ENCODE data around the gene DPF3.

The DPF3 gene

DNA sequence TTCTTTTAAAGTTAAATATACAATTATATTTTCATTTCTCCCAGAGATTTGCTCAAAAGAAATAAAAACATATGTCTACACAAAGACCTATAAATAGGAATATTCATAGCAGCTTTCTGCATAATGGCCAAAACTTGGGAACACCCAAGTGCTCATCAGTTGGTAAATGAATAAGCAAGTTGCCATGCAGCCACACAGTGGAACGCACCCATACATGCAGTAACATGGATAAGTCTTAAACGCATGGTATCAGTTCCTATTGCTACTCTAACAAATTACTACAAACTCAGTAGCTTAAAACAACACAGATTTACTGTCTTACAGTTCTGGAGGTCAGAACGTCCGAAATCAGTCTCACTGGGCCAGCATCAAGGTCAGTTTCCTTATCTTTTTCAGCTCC, 78.5 kb downstream of the DPF3 start:
- H3K4me3 ChIP-seq (ENCODE audit: insufficient read depth, low read length, poor library complexity, severe bottlenecking), result no peak overlapping the region
- H3F3A ChIP-seq (ENCODE audit: insufficient read depth), result no peaks in the 10 kb centered on the region
- no peaks in the 10 kb centered on the region for H3K27me3 ChIP-seq (ENCODE audit: low read length)
- H3K27ac ChIP-seq (ENCODE audit: low read depth, low read length), result no peak overlapping the region
- no peak overlapping the region for H2AFZ ChIP-seq (ENCODE audit: low read depth, low read length, severe bottlenecking)
- H3K9ac ChIP-seq (ENCODE audit: low read length), result no peak overlapping the region
- H3K4me2 ChIP-seq (ENCODE audit: low read depth, low read length, poor library complexity, severe bottlenecking), result no peak overlapping the region
- H3K36me3 ChIP-seq (ENCODE audit: low read length), result no peaks in the 10 kb centered on the region; the same call in 1 of the 2 replicates
- no peaks in the 10 kb centered on the region for H3K79me2 ChIP-seq (ENCODE audit: insufficient read depth, low read length)
- no peaks in the 10 kb centered on the region for H4K20me1 ChIP-seq (ENCODE audit: low read depth, low read length)
- H3K9me2 ChIP-seq (replicated peaks; ENCODE audit: insufficient read depth, low read length), result no peaks in the 10 kb centered on the region
- TF ChIP-seq EZH2phosphoT487 (conservative IDR thresholded peaks at IDR 0.05; ENCODE audit: low read length), result no peak
- TF ChIP-seq, protein P1, sequence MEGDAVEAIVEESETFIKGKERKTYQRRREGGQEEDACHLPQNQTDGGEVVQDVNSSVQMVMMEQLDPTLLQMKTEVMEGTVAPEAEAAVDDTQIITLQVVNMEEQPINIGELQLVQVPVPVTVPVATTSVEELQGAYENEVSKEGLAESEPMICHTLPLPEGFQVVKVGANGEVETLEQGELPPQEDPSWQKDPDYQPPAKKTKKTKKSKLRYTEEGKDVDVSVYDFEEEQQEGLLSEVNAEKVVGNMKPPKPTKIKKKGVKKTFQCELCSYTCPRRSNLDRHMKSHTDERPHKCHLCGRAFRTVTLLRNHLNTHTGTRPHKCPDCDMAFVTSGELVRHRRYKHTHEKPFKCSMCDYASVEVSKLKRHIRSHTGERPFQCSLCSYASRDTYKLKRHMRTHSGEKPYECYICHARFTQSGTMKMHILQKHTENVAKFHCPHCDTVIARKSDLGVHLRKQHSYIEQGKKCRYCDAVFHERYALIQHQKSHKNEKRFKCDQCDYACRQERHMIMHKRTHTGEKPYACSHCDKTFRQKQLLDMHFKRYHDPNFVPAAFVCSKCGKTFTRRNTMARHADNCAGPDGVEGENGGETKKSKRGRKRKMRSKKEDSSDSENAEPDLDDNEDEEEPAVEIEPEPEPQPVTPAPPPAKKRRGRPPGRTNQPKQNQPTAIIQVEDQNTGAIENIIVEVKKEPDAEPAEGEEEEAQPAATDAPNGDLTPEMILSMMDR (IDR thresholded peaks at IDR 0.05; ENCODE audit: insufficient read depth, low read length, poor library complexity, severe bottlenecking), result no peak
- no peaks in the 10 kb centered on the region; the same call in 1 of the 2 replicates for H3K9me3 ChIP-seq (ENCODE audit: insufficient read depth, low read length)

GRCh38 chr14:72812292-72812851, 81.5 kb downstream of the DPF3 start:
- Histone ChIP-seq H4K20me1 (ENCODE audit: low read depth, low read length) (no peaks in the 10 kb centered on the region), H3K27ac (ENCODE audit: low read depth, low read length) (no peak overlapping the region), H3K9me3 (ENCODE audit: insufficient read depth, low read length) (no peaks in the 10 kb centered on the region), H3K9ac (ENCODE audit: low read length) (no peak overlapping the region), H3K79me2 (ENCODE audit: insufficient read depth, low read length) (no peaks in the 10 kb centered on the region), H3K36me3 (ENCODE audit: low read length) (no peaks in the 10 kb centered on the region), H3K4me2 (ENCODE audit: low read depth, low read length, poor library complexity, severe bottlenecking) (no peak overlapping the region), H3K9me2 (replicated peaks; ENCODE audit: insufficient read depth, low read length) (no peaks in the 10 kb centered on the region), H3F3A (ENCODE audit: insufficient read depth) (no peaks in the 10 kb centered on the region), H3K27me3 (ENCODE audit: low read length) (no peaks in the 10 kb centered on the region), H2AFZ (ENCODE audit: low read depth, low read length, severe bottlenecking) (no peak overlapping the region), H3K4me3 (ENCODE audit: insufficient read depth, low read length, poor library complexity, severe bottlenecking) (no peak overlapping the region)
- TF ChIP-seq, protein P1 (IDR thresholded peaks at IDR 0.05; ENCODE audit: insufficient read depth, low read length, poor library complexity, severe bottlenecking), result no peak
- no peak for TF ChIP-seq EZH2phosphoT487 (conservative IDR thresholded peaks at IDR 0.05; ENCODE audit: low read length)

- Histone ChIP-seq H3K9ac (ENCODE audit: low read length) (no peak overlapping the region), H4K20me1 (ENCODE audit: low read depth, low read length) (no peaks in the 10 kb centered on the region), H3K4me2 (ENCODE audit: low read depth, low read length, poor library complexity, severe bottlenecking) (no peak overlapping the region), H3K79me2 (ENCODE audit: insufficient read depth, low read length) (no peaks in the 10 kb centered on the region), H3K4me3 (ENCODE audit: insufficient read depth, low read length, poor library complexity, severe bottlenecking) (no peak overlapping the region), H3F3A (ENCODE audit: insufficient read depth) (no peaks in the 10 kb centered on the region), H2AFZ (ENCODE audit: low read depth, low read length, severe bottlenecking) (no peak overlapping the region), H3K27ac (ENCODE audit: low read depth, low read length) (no peak overlapping the region), H3K9me3 (ENCODE audit: insufficient read depth, low read length) (no peaks in the 10 kb centered on the region), H3K27me3 (ENCODE audit: low read length) (no peaks in the 10 kb centered on the region), H3K36me3 (ENCODE audit: low read length) (no peaks in the 10 kb centered on the region), H3K9me2 (replicated peaks; ENCODE audit: insufficient read depth, low read length) (no peaks in the 10 kb centered on the region)
- TF ChIP-seq, protein P1 (IDR thresholded peaks at IDR 0.05; ENCODE audit: insufficient read depth, low read length, poor library complexity, severe bottlenecking), result no peak
- TF ChIP-seq EZH2phosphoT487 (conservative IDR thresholded peaks at IDR 0.05; ENCODE audit: low read length), result no peak
These were observed 83.7 kb downstream of the DPF3 start for GRCh38 chr14:72810201-72810600.
